BE2C (cell line): Measurements from ENCODE around the gene GALNT12.

ENCODE experiments used
- DNase-seq: peaks from one replicate; pipeline ENCODE4 v3.0.0-alpha.2; 2020
- H3K27me3 ChIP-seq: fragments of 250-450 bp; sonication (Bioruptor Pico); 2 replicates; pipeline ENCODE4 v1.5.1; 2020; ENCODE audit warnings: mild to moderate bottlenecking
- H3K36me3 ChIP-seq: fragments of 250-450 bp; sonication (Bioruptor Pico); 2 replicates; pipeline ENCODE4 v1.5.1; 2020; ENCODE audit warnings: mild to moderate bottlenecking
- H3K4me1 ChIP-seq: fragments of 250-450 bp; sonication (Bioruptor Pico); 2 replicates; pipeline ENCODE4 v1.5.1; 2020
- H3K4me3 ChIP-seq: 2 replicates; pipeline ENCODE4 v1.5.1; 2011; ENCODE audit warnings: low read depth, low read length
- H3K9me3 ChIP-seq: fragments of 250-450 bp; sonication (Bioruptor Pico); 2 replicates; pipeline ENCODE4 v1.5.1; 2020
- TF ChIP-seq, protein P1 (sequence below): IDR thresholded peaks from 2 replicates; pipeline ENCODE4 v1.5.1; 2012; ENCODE audit warnings: mild to moderate bottlenecking, low read depth, low read length

The GALNT12 gene

DNA sequence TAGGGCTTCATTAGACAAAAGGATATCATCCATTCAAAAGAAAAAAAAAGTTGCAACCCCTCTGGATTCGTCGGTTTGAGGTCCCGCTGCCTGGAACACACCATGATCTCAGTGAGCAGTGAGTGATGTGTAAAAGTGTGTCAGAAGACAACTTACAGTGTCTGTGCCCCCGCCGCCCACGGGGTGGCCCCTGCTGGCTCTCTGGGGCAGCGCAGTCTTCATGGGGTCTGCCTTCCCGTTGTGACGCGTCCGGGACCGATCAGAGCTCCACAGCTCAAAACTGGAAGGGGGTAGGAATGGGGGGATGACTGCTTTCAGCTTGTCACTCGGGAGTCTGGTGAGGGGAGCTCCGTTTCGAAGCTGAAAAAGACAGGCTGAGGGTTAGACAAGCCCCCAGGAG lies 33.7 kb upstream of the GALNT12 start:
- Histone ChIP-seq H3K4me3 (no peak overlapping the region), H3K27me3 (no peaks in the 10 kb centered on the region), H3K9me3 (no peaks in the 10 kb centered on the region), H3K36me3 (peaks cover 2% of the 10 kb centered on the region; the same call in 1 of the 2 replicates), H3K4me1 (no peaks in the 10 kb centered on the region)
- TF ChIP-seq, protein P1, sequence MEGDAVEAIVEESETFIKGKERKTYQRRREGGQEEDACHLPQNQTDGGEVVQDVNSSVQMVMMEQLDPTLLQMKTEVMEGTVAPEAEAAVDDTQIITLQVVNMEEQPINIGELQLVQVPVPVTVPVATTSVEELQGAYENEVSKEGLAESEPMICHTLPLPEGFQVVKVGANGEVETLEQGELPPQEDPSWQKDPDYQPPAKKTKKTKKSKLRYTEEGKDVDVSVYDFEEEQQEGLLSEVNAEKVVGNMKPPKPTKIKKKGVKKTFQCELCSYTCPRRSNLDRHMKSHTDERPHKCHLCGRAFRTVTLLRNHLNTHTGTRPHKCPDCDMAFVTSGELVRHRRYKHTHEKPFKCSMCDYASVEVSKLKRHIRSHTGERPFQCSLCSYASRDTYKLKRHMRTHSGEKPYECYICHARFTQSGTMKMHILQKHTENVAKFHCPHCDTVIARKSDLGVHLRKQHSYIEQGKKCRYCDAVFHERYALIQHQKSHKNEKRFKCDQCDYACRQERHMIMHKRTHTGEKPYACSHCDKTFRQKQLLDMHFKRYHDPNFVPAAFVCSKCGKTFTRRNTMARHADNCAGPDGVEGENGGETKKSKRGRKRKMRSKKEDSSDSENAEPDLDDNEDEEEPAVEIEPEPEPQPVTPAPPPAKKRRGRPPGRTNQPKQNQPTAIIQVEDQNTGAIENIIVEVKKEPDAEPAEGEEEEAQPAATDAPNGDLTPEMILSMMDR: peak; percentile 36
- no peak for DNase-seq

DNA sequence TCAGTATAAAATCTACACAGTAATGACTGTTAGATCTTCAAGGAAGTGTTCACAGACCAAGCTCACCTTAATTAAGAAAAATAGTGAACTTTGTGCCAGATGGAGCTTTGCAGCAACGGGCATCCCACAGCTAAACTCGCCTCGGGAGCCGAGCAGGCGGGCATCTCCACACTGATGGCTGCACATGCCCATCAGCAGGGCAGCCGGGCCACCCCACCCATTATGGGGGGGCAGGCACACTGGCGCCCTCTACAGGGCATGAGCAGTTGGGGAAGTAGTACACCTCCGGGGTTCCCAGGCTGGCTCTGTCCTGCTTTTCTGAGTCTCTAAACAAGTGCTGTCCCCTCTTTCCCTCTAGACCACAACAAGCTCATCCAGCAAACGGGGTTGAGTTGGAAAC lies 32.7 kb upstream of the GALNT12 start:
- no peak overlapping the region for H3K4me3 ChIP-seq
- DNase-seq: no peak
- H3K9me3 ChIP-seq: no peaks in the 10 kb centered on the region
- no peaks in the 10 kb centered on the region for H3K4me1 ChIP-seq
- TF ChIP-seq, protein P1: peak; percentile 55
- peaks cover 2% of the 10 kb centered on the region; the same call in 1 of the 2 replicates for H3K36me3 ChIP-seq
- no peaks in the 10 kb centered on the region for H3K27me3 ChIP-seq

DNA sequence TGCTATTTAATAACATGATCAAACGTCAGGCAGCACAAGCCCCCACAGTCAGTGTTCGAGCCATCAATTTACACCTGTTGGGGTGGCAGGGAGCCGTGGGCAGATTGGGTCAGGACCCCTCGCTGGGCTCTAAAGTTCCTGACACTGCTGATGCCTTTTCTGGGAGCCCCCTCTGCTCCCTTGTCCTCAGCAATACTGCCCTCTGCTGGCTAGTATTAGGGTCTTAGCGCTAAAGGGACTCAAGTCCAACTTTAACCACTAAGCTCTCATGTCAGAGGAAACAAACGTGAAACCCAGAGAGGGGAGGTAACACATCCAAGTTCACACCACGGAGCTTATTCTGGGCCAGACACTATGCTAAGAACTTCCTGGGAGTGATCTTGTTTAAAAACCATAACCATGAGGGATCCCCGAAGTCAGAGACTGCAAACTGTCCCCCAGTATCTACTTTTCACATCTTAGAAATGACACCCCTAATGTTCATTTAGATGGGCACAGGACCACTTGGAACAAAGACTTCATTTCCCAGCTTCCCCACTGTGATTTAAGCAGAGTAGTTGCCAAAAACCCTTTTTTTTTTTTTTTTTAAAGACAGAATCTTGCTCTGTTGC lies 31.5 kb upstream of the GALNT12 start:
- TF ChIP-seq, protein P1: peak; percentile 90
- H3K9me3 ChIP-seq: no peaks in the 10 kb centered on the region
- H3K36me3 ChIP-seq: peaks cover 2% of the 10 kb centered on the region; the same call in 1 of the 2 replicates
- DNase-seq: peak; percentile 76
- no peaks in the 10 kb centered on the region for H3K27me3 ChIP-seq
- H3K4me3 ChIP-seq: no peak overlapping the region
- H3K4me1 ChIP-seq: no peaks in the 10 kb centered on the region

DNA sequence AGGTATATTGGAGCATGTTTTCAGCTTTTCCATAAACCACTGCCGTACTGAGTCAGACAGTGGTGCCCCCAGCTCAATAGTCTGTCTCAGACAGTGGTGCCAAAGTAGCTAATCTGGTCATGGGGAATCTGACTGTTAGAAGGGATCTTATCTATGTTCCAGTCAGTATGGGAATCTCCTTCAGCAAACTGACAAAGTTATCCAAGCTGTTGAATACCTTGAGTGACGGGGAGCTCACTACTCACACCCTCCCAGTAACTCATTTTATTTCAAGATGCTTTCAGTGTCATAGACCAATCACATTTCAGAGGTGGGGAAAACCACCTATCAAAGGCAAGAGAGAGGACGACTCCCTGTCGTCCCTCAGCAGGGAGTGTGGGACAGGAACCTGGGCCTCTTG lies 29.9 kb upstream of the GALNT12 start:
- H3K4me3 ChIP-seq: no peak overlapping the region
- TF ChIP-seq, protein P1: no peak
- no peak for DNase-seq
- H3K4me1 ChIP-seq: no peaks in the 10 kb centered on the region
- no peaks in the 10 kb centered on the region for H3K9me3 ChIP-seq
- H3K36me3 ChIP-seq: no peaks in the 10 kb centered on the region; the same call in 1 of the 2 replicates
- H3K27me3 ChIP-seq: no peaks in the 10 kb centered on the region

DNA sequence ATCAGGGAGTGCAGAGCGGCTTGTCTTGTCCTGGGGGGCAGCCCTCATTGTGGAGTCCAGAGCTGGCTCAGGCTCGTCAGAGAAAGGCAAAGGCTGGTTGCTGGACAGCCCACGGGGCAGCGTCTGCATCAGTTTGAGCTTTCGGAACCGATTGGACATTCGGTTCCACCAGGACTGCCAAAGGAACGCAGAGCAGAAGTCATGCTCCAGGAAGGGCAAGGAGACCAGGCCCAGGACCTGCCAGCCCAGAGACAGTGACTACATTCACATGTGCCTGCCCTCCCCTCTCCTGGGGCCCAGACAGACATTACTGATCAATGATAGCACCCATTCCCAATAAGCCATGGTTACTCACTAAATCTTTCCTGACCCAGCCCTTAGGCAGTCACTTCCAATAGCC lies 29.2 kb upstream of the GALNT12 start:
- H3K9me3 ChIP-seq: no peaks in the 10 kb centered on the region
- no peak for DNase-seq
- H3K4me1 ChIP-seq: no peaks in the 10 kb centered on the region
- H3K27me3 ChIP-seq: no peaks in the 10 kb centered on the region
- no peaks in the 10 kb centered on the region for H3K36me3 ChIP-seq
- no peak overlapping the region for H3K4me3 ChIP-seq
- TF ChIP-seq, protein P1: no peak

DNA sequence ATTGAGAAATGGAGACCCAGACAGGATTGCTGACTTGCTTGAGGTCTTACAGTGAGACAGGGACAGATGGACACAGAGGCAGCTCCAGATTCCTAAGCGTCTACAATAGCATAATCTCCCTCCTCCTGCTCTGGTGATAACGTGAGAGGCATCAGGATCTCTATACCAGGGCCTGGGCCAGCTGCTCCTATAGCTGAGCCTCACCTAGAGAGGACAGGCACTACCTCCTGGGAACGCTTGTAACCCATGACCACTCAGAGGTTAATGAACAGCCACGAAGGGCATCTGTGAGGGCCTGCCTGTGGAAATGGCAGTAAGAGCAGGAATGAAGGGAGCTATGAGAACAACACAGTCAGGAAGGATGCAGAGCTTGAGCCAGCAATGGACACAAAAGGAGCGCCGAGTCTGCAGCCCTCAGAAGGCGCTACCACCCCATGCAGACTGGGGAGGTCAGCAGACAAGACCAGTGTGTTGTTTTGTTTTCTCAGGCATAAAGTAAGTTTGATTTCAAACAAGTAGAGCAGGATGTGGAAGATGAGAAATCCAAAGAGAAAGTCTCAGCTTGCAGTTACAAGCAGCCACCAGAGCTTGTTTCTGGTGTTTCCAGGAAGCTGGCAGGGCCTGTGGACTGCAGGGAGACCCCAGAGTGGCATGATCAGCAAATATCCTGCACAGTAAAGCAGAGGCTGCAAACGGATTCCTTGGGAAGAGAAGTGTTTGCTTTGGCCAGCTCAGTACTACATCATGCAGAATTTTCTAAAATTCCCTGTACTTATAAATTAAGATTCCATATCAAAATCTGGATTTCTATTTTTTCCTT lies 28.5 kb upstream of the GALNT12 start:
- no peaks in the 10 kb centered on the region for H3K4me1 ChIP-seq
- H3K36me3 ChIP-seq: no peaks in the 10 kb centered on the region
- no peak overlapping the region for H3K4me3 ChIP-seq
- TF ChIP-seq, protein P1: no peak
- no peaks in the 10 kb centered on the region for H3K27me3 ChIP-seq
- no peaks in the 10 kb centered on the region for H3K9me3 ChIP-seq
- no peak for DNase-seq
